WERI-Rb-1 (cell line): ENCODE measurements around the gene ROPN1L.

Experiments used
- DNase-seq: peaks from one replicate; pipeline ENCODE4 v3.0.0-alpha.2; 2020
- H3K27ac ChIP-seq: fragments of 250-450 bp; sonication (Bioruptor Pico); 2 replicates; pipeline ENCODE4 v1.5.1; 2020; ENCODE audit warnings: mild to moderate bottlenecking, moderate library complexity
- H3K27me3 ChIP-seq: fragments of 250-450 bp; sonication (Bioruptor Pico); 2 replicates; pipeline ENCODE4 v1.5.1; 2021; ENCODE audit warnings: mild to moderate bottlenecking, low read depth, moderate library complexity; ENCODE audit not compliant: insufficient read depth, severe bottlenecking
- H3K36me3 ChIP-seq: fragments of 250-450 bp; sonication (Bioruptor Pico); 2 replicates; pipeline ENCODE4 v1.5.1; 2020; ENCODE audit warnings: mild to moderate bottlenecking, moderate library complexity
- H3K4me3 ChIP-seq: 2 replicates; pipeline ENCODE4 v1.5.1; 2011; ENCODE audit warnings: low read depth, mild to moderate bottlenecking, control low read depth, low read length
- H3K9me3 ChIP-seq: fragments of 250-450 bp; sonication (Bioruptor Pico); 2 replicates; pipeline ENCODE4 v1.5.1; 2021; ENCODE audit warnings: mild to moderate bottlenecking, moderate library complexity; ENCODE audit not compliant: severe bottlenecking
- TF ChIP-seq, protein P1 (sequence below): IDR thresholded peaks from 2 replicates; pipeline ENCODE4 v1.5.1; 2011; ENCODE audit warnings: low read depth, mild to moderate bottlenecking, control low read depth, inconsistent platforms, low read length

ROPN1L gene

GRCh38 chr5:10471677-10472076 is 30.0 kb downstream of the ROPN1L start:
- TF ChIP-seq, protein P1, sequence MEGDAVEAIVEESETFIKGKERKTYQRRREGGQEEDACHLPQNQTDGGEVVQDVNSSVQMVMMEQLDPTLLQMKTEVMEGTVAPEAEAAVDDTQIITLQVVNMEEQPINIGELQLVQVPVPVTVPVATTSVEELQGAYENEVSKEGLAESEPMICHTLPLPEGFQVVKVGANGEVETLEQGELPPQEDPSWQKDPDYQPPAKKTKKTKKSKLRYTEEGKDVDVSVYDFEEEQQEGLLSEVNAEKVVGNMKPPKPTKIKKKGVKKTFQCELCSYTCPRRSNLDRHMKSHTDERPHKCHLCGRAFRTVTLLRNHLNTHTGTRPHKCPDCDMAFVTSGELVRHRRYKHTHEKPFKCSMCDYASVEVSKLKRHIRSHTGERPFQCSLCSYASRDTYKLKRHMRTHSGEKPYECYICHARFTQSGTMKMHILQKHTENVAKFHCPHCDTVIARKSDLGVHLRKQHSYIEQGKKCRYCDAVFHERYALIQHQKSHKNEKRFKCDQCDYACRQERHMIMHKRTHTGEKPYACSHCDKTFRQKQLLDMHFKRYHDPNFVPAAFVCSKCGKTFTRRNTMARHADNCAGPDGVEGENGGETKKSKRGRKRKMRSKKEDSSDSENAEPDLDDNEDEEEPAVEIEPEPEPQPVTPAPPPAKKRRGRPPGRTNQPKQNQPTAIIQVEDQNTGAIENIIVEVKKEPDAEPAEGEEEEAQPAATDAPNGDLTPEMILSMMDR = no peak
- H3K36me3 ChIP-seq = no peaks in the 10 kb centered on the region
- no peaks in the 10 kb centered on the region for H3K27me3 ChIP-seq

DNA sequence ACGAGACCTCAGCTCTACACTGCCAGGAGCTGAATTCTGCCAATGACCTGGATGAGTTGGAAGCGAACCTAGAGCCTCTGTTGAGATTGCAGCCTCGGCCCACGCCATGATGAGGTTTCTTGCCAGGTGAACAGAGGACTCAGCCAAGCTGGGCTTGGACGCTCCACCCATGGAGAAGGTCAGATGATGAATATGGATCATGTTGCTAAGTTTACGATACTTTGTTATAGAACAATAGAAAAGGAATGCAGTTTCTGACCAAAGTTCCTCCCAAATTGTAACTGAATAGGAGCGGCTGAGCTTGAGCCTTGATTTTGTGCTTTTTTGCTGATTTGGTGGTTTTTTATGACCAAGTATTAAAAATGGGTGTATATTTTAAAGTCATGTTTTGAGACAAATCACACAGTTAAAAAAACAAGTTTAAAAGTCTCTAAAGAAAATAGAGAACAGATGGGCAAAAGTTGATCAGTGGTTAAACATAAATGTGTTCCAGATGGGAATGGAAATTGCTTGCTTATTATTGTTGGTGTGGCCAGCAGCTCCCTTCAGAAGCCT is 32.9 kb downstream of the ROPN1L start:
- TF ChIP-seq, protein P1 = no peak
- no peak overlapping the region for H3K4me3 ChIP-seq
- peaks cover 9% of the 10 kb centered on the region for H3K9me3 ChIP-seq
- DNase-seq = no peak
- no peak overlapping the region for H3K27ac ChIP-seq
- H3K36me3 ChIP-seq = no peaks in the 10 kb centered on the region
- H3K27me3 ChIP-seq = no peaks in the 10 kb centered on the region

More at GRCh38 chr5:10471677-10472076, 30.0 kb downstream of the ROPN1L start:
- Histone ChIP-seq H3K27ac (no peak overlapping the region), H3K4me3 (no peak overlapping the region), H3K9me3 (peaks cover 7% of the 10 kb centered on the region)
- DNase-seq = no peak

DNA sequence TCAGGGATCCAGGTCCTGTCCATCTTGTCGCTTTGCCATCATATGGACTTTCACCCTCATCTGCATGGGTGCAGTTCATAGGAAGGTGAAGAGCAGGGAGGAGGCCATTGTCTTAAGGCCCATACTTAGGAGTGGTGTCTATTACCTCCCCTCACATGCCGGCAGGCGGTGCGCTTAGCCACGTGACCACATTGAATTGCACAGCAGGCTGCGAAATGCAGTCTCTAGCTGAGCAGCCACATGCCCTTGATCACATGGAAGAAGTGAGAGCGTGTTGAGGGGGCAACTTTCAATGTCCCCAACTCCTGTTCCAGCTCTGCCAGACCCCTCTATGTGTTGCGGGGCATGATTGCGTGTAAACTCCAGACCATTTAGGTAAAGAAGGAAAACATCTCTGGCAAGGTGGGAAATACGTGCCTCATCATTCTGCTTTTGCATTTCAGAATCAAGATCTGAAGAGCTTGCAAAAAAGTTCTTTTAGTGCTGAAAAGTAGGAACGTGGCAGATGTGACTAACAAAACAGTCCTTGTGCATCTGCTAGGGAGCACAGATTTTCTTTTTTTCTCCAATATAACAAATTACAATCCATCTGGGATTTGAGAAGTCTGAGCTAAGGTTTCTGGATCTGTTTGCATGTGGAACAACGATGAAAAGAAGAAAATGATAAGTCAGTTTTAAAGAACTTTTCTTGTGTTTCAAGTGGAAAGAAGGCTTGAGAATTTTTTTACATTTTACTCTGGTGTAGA is 34.4 kb downstream of the ROPN1L start:
- Histone ChIP-seq H3K4me3 (no peak overlapping the region), H3K9me3 (peaks cover 9% of the 10 kb centered on the region), H3K36me3 (no peaks in the 10 kb centered on the region), H3K27me3 (no peaks in the 10 kb centered on the region), H3K27ac (no peak overlapping the region)
- TF ChIP-seq, protein P1 = no peak
- no peak for DNase-seq

DNA sequence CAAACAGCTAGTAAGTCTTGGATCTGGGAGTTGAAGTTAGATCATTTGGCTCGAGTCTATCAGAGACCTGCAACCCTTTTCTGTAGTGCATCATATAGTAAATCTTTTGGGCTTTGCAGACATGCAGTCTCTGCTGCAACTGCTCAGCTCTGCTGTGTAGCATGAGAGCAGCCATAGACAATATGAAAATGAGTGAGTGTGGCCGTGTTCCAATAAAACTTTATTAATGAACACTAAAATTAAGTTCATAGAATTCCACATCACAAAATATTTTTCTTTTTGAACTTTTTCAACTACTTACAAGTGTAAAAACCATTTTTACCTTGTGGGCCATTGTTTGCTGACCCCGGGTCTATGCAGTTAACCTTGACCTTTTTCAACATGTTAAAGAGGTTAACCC is 35.2 kb downstream of the ROPN1L start:
- Histone ChIP-seq H3K4me3 (no peak overlapping the region), H3K27ac (no peak overlapping the region), H3K9me3 (peaks cover 9% of the 10 kb centered on the region), H3K36me3 (no peaks in the 10 kb centered on the region), H3K27me3 (no peaks in the 10 kb centered on the region)
- no peak for DNase-seq
- TF ChIP-seq, protein P1 = no peak

GRCh38 chr5:10477943-10478342 is 36.3 kb downstream of the ROPN1L start:
- no peaks in the 10 kb centered on the region for H3K27me3 ChIP-seq
- peaks cover 9% of the 10 kb centered on the region for H3K9me3 ChIP-seq
- no peak for DNase-seq
- H3K4me3 ChIP-seq = no peak overlapping the region
- TF ChIP-seq, protein P1 = no peak
- no peaks in the 10 kb centered on the region for H3K36me3 ChIP-seq
- H3K27ac ChIP-seq = no peak overlapping the region
